NT2/D1 (cell line): ENCODE results near the gene FRMD3.
"Not testable (repeated sequence)": the region's sequence is repeated elsewhere in the genome, so short reads cannot be mapped to it uniquely, and the experiment has no call there.

ENCODE experiments used
- DNase-seq: peaks from one replicate; pipeline ENCODE4 v3.0.0-alpha.2; 2011; ENCODE audit warnings: low read depth, low spot score
- H3K27me3 ChIP-seq: 2 replicates; pipeline ENCODE4 v1.6.0; 2011; ENCODE audit warnings: mild to moderate bottlenecking; ENCODE audit not compliant: insufficient read length, insufficient read depth
- H3K36me3 ChIP-seq: 2 replicates; pipeline ENCODE4 v1.6.1; 2011; ENCODE audit warnings: mild to moderate bottlenecking, low read length, mixed read lengths; ENCODE audit not compliant: insufficient read depth, insufficient read length
- H3K4me1 ChIP-seq: 2 replicates; pipeline ENCODE4 v1.5.1; 2011; ENCODE audit not compliant: insufficient read depth, insufficient read length
- H3K4me3 ChIP-seq: 2 replicates; pipeline ENCODE4 v1.5.1; 2011; ENCODE audit warnings: low read depth; ENCODE audit not compliant: insufficient read length
- H3K9ac ChIP-seq: 2 replicates; pipeline ENCODE4 v1.6.0; 2011; ENCODE audit warnings: low read depth; ENCODE audit not compliant: insufficient read length
- H3K9me3 ChIP-seq: 2 replicates; pipeline ENCODE4 v1.5.1; 2011; ENCODE audit warnings: mild to moderate bottlenecking, low read length; ENCODE audit not compliant: insufficient read depth
- SUZ12 ChIP-seq: IDR thresholded peaks from 2 replicates; pipeline ENCODE4 v1.6.1; 2011; ENCODE audit not compliant: insufficient read length, insufficient read depth; ENCODE audit errors: extremely low read depth
- YY1 ChIP-seq: IDR thresholded peaks from 2 replicates; pipeline ENCODE4 v1.6.1; 2011; ENCODE audit not compliant: insufficient read length, insufficient read depth
- ZNF274 ChIP-seq: IDR thresholded peaks from 2 replicates; pipeline ENCODE4 v1.6.1; 2011; ENCODE audit warnings: mild to moderate bottlenecking, low read depth, low read length

The FRMD3 gene

GRCh38 chr9:83382421-83382820 lies 155.8 kb downstream of the FRMD3 start:
- H3K4me3 ChIP-seq, result no peak overlapping the region
- TF ChIP-seq SUZ12, result no peak
- no peak for TF ChIP-seq ZNF274
- no peak for TF ChIP-seq YY1

GRCh38 chr9:83379045-83379444 lies 159.2 kb downstream of the FRMD3 start:
- Histone ChIP-seq H3K9me3 (peaks cover 15% of the 10 kb centered on the region; the same call in 1 of the 2 replicates), H3K27me3 (no peaks in the 10 kb centered on the region), H3K36me3 (no peaks in the 10 kb centered on the region), H3K4me1 (no peaks in the 10 kb centered on the region), H3K9ac (no peak overlapping the region), H3K4me3 (no peak overlapping the region)
- no peak for TF ChIP-seq ZNF274
- TF ChIP-seq YY1, result no peak
- TF ChIP-seq SUZ12, result no peak
- no peak for DNase-seq

More at GRCh38 chr9:83382421-83382820, 155.8 kb downstream of the FRMD3 start:
- H3K36me3 ChIP-seq, result no peaks in the 10 kb centered on the region
- DNase-seq, result no peak
- no peak overlapping the region for H3K9ac ChIP-seq
- peaks cover 15% of the 10 kb centered on the region; the same call in 1 of the 2 replicates for H3K9me3 ChIP-seq
- H3K27me3 ChIP-seq, result no peaks in the 10 kb centered on the region
- H3K4me1 ChIP-seq, result no peaks in the 10 kb centered on the region

- H3K27me3 ChIP-seq, result no peaks in the 10 kb centered on the region
- H3K4me3 ChIP-seq, result no peak overlapping the region
- no peaks in the 10 kb centered on the region for H3K36me3 ChIP-seq
- H3K4me1 ChIP-seq, result no peaks in the 10 kb centered on the region
- no peak for TF ChIP-seq SUZ12
- no peak for TF ChIP-seq ZNF274
- no peak for TF ChIP-seq YY1
- no peak overlapping the region for H3K9ac ChIP-seq
- no peaks in the 10 kb centered on the region for H3K9me3 ChIP-seq
- DNase-seq, result no peak
Measured at GRCh38 chr9:83372957-83373356, 165.2 kb downstream of the FRMD3 start.

- DNase-seq, result no peak
- H3K27me3 ChIP-seq, result no peaks in the 10 kb centered on the region
- H3K4me3 ChIP-seq, result no peak overlapping the region
- no peaks in the 10 kb centered on the region for H3K36me3 ChIP-seq
- no peaks in the 10 kb centered on the region for H3K9me3 ChIP-seq
- TF ChIP-seq ZNF274 (no peak), SUZ12 (no peak), YY1 (no peak)
- no peaks in the 10 kb centered on the region for H3K4me1 ChIP-seq
- no peak overlapping the region for H3K9ac ChIP-seq
Measured at GRCh38 chr9:83367326-83367725, 170.9 kb downstream of the FRMD3 start.

GRCh38 chr9:83362341-83362995 lies 175.7 kb downstream of the FRMD3 start:
- H3K9me3 ChIP-seq, result no peaks in the 10 kb centered on the region
- H3K4me3 ChIP-seq, result no peak overlapping the region
- H3K36me3 ChIP-seq, result no peaks in the 10 kb centered on the region
- H3K27me3 ChIP-seq, result no peaks in the 10 kb centered on the region
- H3K4me1 ChIP-seq, result no peaks in the 10 kb centered on the region
- no peak for TF ChIP-seq ZNF274
- peak; percentile 25 for DNase-seq
- no peak overlapping the region for H3K9ac ChIP-seq

- no peak for DNase-seq
- TF ChIP-seq ZNF274 (no peak), YY1 (no peak), SUZ12 (no peak)
- H3K4me1 ChIP-seq, result no peaks in the 10 kb centered on the region
- no peaks in the 10 kb centered on the region for H3K9me3 ChIP-seq
- H3K9ac ChIP-seq, result no peak overlapping the region
- no peaks in the 10 kb centered on the region for H3K36me3 ChIP-seq
- H3K4me3 ChIP-seq, result no peak overlapping the region
- H3K27me3 ChIP-seq, result no peaks in the 10 kb centered on the region
Measured at GRCh38 chr9:83359039-83359438, 179.2 kb downstream of the FRMD3 start.

GRCh38 chr9:83358493-83358892 lies 179.7 kb downstream of the FRMD3 start:
- H3K27me3 ChIP-seq, DNase-seq: not testable (repeated sequence)

GRCh38 chr9:83355729-83356151 lies 182.5 kb downstream of the FRMD3 start:
- no peak for TF ChIP-seq SUZ12
- Histone ChIP-seq H3K27me3 (no peaks in the 10 kb centered on the region), H3K4me1 (no peaks in the 10 kb centered on the region), H3K9ac (no peak overlapping the region), H3K9me3 (no peaks in the 10 kb centered on the region), H3K4me3 (no peak overlapping the region), H3K36me3 (no peaks in the 10 kb centered on the region)
- DNase-seq, result no peak

More at GRCh38 chr9:83358493-83358892, 179.7 kb downstream of the FRMD3 start:
- H3K9ac ChIP-seq, H3K4me1 ChIP-seq, H3K9me3 ChIP-seq, H3K4me3 ChIP-seq, H3K36me3 ChIP-seq: not testable (repeated sequence)
